Endothelial cell of umbilical vein (primary cell): ENCODE measurements around the gene TMEM131. TPM values are rescaled to one million over a fixed set of nuclear protein-coding genes. Genes with fewer than 3 reads are reported as not detected.

Experiments used
- BruUV-seq: library from RNA; stranded (reverse); fragments of 400-500 nt; replicated peaks from 2 replicates; lab custom pipeline; 2021; lab: Mats Ljungman, UMichigan
- CTCF ChIA-PET: fragments of 300-600, 350-600 bp; sonication (Branson Sonifier 250); formaldehyde crosslinking; loops from one replicate; lab custom pipeline; 2021; ENCODE audit warnings: antibody characterized with exemption, inconsistent platforms; lab: Charles Lee
- POLR2A ChIA-PET: fragments of 300-600, 350-600 bp; sonication (Branson Sonifier 250); formaldehyde crosslinking; loops from one replicate; lab custom pipeline; 2021; ENCODE audit warnings: antibody characterized with exemption, inconsistent platforms; lab: Charles Lee
- DNase-seq: peaks from one replicate; pipeline ENCODE4 v3.0.0-alpha.2; 2011; ENCODE audit warnings: low read depth, low spot score
- FAIRE-seq: peaks from 2 replicates; lab custom pipeline; 2011; peaks lifted over from hg19 to GRCh38; lab: Jason Lieb, UNC
- H2AFZ ChIP-seq: 2 replicates; pipeline ENCODE4 v1.6.0; 2012; ENCODE audit warnings: low read depth, low read length, control low read depth, inconsistent platforms
- H3K27ac ChIP-seq: 2 replicates; pipeline ENCODE4 v1.5.1; 2011; ENCODE audit warnings: low read depth, mild to moderate bottlenecking, control low read depth, low read length, moderate library complexity; ENCODE audit not compliant: insufficient read depth
- H3K27me3 ChIP-seq, 2 experiments: 2 replicates each; pipeline versions ENCODE4 v1.6.0 to v1.6.1; 2011; ENCODE audit warnings: low read length in 2 of 2, mixed read lengths in 1 of 2; ENCODE audit not compliant: control insufficient read depth in 2 of 2, insufficient read depth in 2 of 2
- H3K36me3 ChIP-seq, 2 experiments: 2 replicates in 1 of 2; 3 replicates in 1 of 2; pipeline ENCODE4 v1.5.1; 2011; ENCODE audit warnings: low read length in 2 of 2, mild to moderate bottlenecking in 1 of 2, moderate library complexity in 1 of 2; ENCODE audit not compliant: control insufficient read depth in 2 of 2, insufficient read depth in 2 of 2; ENCODE audit errors: extremely low read depth in 1 of 2
- H3K4me1 ChIP-seq: 3 replicates; pipeline ENCODE4 v1.5.1; 2011; ENCODE audit warnings: mild to moderate bottlenecking, low read length; ENCODE audit not compliant: control insufficient read depth, insufficient read depth; ENCODE audit errors: extremely low read depth
- H3K4me2 ChIP-seq: 2 replicates; pipeline ENCODE4 v1.6.1; 2011; ENCODE audit warnings: low read length, control low read depth, mixed read lengths; ENCODE audit not compliant: insufficient read depth
- H3K4me3 ChIP-seq, 3 experiments: fragments of 200-600 bp in 1 of 3; sonication (generic), shearing (Covaris generic) in 1 of 3; replicated peaks in 1 of 3; 2 replicates each; pipeline ENCODE4 v1.5.1; 2011 to 2016; ENCODE audit warnings: control low read depth in 3 of 3, low read length in 3 of 3, mild to moderate bottlenecking in 2 of 3, inconsistent platforms in 1 of 3, low read depth in 1 of 3, moderate library complexity in 1 of 3; ENCODE audit not compliant: insufficient read depth in 1 of 3
- H3K79me2 ChIP-seq: 2 replicates; pipeline ENCODE4 v1.6.0; 2012; ENCODE audit warnings: low read length, inconsistent platforms; ENCODE audit not compliant: control insufficient read depth, insufficient read depth
- H3K9ac ChIP-seq: replicated peaks from 2 replicates; pipeline ENCODE3; 2011; ENCODE audit warnings: low read length, control low read depth; ENCODE audit not compliant: insufficient read depth; ENCODE audit errors: extremely low read depth
- H3K9me1 ChIP-seq: replicated peaks from 3 replicates; pipeline ENCODE4 v1.6.0; 2011; ENCODE audit warnings: mild to moderate bottlenecking, low read length; ENCODE audit not compliant: control insufficient read depth, insufficient read depth; ENCODE audit errors: extremely low read depth
- H3K9me3 ChIP-seq: replicated peaks from 2 replicates; pipeline ENCODE4 v1.5.1; 2012; ENCODE audit warnings: low read length, inconsistent platforms; ENCODE audit not compliant: control insufficient read depth, insufficient read depth
- H4K20me1 ChIP-seq: replicated peaks from 2 replicates; pipeline ENCODE3; 2011; ENCODE audit warnings: mild to moderate bottlenecking, low read length; ENCODE audit not compliant: control insufficient read depth, insufficient read depth; ENCODE audit errors: extremely low read depth
- CTCF ChIP-seq, 2 donors: IDR thresholded peaks; 1 replicate in 1 of 2; 2 replicates in 1 of 2; pipeline ENCODE4 v1.5.1; 2011; ENCODE audit warnings: low read length in 2 of 2, mild to moderate bottlenecking in 2 of 2, moderate library complexity in 2 of 2, control low read depth in 1 of 2, inconsistent platforms in 1 of 2, low read depth in 1 of 2; ENCODE audit not compliant: insufficient read depth in 1 of 2; ENCODE audit errors: extremely low read depth in 1 of 2
- EZH2 ChIP-seq: IDR thresholded peaks from 2 replicates; pipeline ENCODE4 v1.6.1; 2012; ENCODE audit warnings: borderline replicate concordance, low read depth, mild to moderate bottlenecking, moderate library complexity, low read length, inconsistent platforms; ENCODE audit not compliant: severe bottlenecking
- FOS ChIP-seq: IDR thresholded peaks from 2 replicates; pipeline ENCODE4 v1.6.1; 2011; ENCODE audit warnings: mild to moderate bottlenecking, low read length, moderate library complexity, borderline replicate concordance; ENCODE audit not compliant: insufficient read depth
- GATA2 ChIP-seq: IDR thresholded peaks from 2 replicates; pipeline ENCODE4 v1.7.0; 2011; ENCODE audit warnings: low read depth, mild to moderate bottlenecking, moderate library complexity, mixed read lengths, low read length; ENCODE audit not compliant: insufficient read length, insufficient read depth
- JUN ChIP-seq: IDR thresholded peaks from 2 replicates; pipeline ENCODE4 v1.6.1; 2011; ENCODE audit warnings: borderline replicate concordance, low read depth; ENCODE audit not compliant: insufficient read length, insufficient read depth
- MYC ChIP-seq: IDR thresholded peaks from one replicate; pipeline ENCODE4 v1.6.1; 2011; ENCODE audit warnings: mild to moderate bottlenecking, low read depth, low read length
- POLR2A ChIP-seq: IDR thresholded peaks from 2 replicates; pipeline ENCODE4 v1.6.1; 2012; ENCODE audit warnings: low read depth, mild to moderate bottlenecking, control low read depth, low read length
- POLR2AphosphoS5 ChIP-seq: IDR thresholded peaks from 2 replicates; pipeline ENCODE4 v1.6.1; 2012; ENCODE audit warnings: low read depth, mild to moderate bottlenecking, control low read depth, low read length, moderate library complexity; ENCODE audit not compliant: insufficient read depth
- dilution Hi-C: fragments of 300-500 bp; cut with MboI; formaldehyde crosslinking; loops from one replicate; pipeline ENCODE4 v1.15.0; 2019; ENCODE audit warnings: low sequenced_read_pairs; ENCODE audit not compliant: extremely low pct_ligation_motif_present
- intact Hi-C: fragments of 100-400 bp; cut with micrococcal nuclease; formaldehyde crosslinking; loops from one replicate; pipeline ENCODE4 v1.10.0; 2022
- polyA plus RNA-seq, 4 experiments: library from polyadenylated mRNA; depleted of rRNA in 3 of 4; stranded (reverse) in 3 of 4; unstranded in 1 of 4; fragments of >200 nt; gene quantifications; 2 replicates each; pipeline versions ENCODE4 v1.2.1 to v1.2.3, GENCODE V29; 2011 to 2012; ENCODE audit warnings: missing spikeins in 1 of 4
- total RNA-seq: library from RNA; stranded (reverse); gene quantifications from 2 replicates; pipeline ENCODE4 v1.2.3, GENCODE V29; 2021
- TF ChIP-seq, protein P1 (sequence below): IDR thresholded peaks from 2 replicates; pipeline ENCODE4 v1.6.1; 2011; ENCODE audit not compliant: insufficient read depth, insufficient read length

Gene TMEM131
- total and polyA plus RNA-seq, 2 donors (not counting 3 experiments of a cell fraction or from before 2014, with no cell fraction given), result 12.2 to 28.6 TPM

- ChIA-PET CTCF (interaction anchor here (0.9 to 1.9 kb wide), 3 partner anchors 11 to 55 kb away, joined by 3 to 5 read pairs (median 4); no protein-coding TSS in a partner anchor), POLR2A (no interaction called here)
- Histone ChIP-seq H3K9ac (no peak overlapping the region), H3K36me3 (peaks cover 0 to 2% of the 10 kb centered on the region in 2 experiments), H3K4me3 (no peak overlapping the region), H3K9me3 (no peaks in the 10 kb centered on the region), H2AFZ (no peak overlapping the region), H3K27me3 (no peaks in the 10 kb centered on the region), H3K79me2 (no peaks in the 10 kb centered on the region), H3K9me1 (no peaks in the 10 kb centered on the region), H4K20me1 (no peaks in the 10 kb centered on the region), H3K27ac (no peak overlapping the region), H3K4me1 (no peaks in the 10 kb centered on the region), H3K4me2 (no peak overlapping the region)
- dilution Hi-C loops (no loop called here), intact Hi-C loops (no loop called here)
- TF ChIP-seq POLR2AphosphoS5, result no peak
- no peak for TF ChIP-seq JUN
- TF ChIP-seq MYC, result no peak
- no peak for TF ChIP-seq POLR2A
- TF ChIP-seq CTCF (IDR thresholded peaks at IDR 0.05; ENCODE audit: extremely low read depth in 1 of 2, insufficient read depth in 1 of 2, low read depth in 1 of 2, low read length in 2 of 2), result no peak
- TF ChIP-seq, protein P1, sequence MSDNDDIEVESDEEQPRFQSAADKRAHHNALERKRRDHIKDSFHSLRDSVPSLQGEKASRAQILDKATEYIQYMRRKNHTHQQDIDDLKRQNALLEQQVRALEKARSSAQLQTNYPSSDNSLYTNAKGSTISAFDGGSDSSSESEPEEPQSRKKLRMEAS, result no peak
- no peak for TF ChIP-seq FOS
- no peak for TF ChIP-seq EZH2
- TF ChIP-seq GATA2, result no peak
- no TSS peak for BruUV-seq
- DNase-seq (no peak), FAIRE-seq (no peak)
Observed at GRCh38 chr2:97751752-97752151, 244.0 kb downstream of the TMEM131 start.
